Measurements from ENCODE around the gene MRTFB. TPM values are rescaled to one million over a fixed set of nuclear protein-coding genes. Genes with fewer than 3 reads are reported as not detected.

Gene MRTFB
- total and polyA plus RNA-seq, 2 of the 13 experiments (the other 11 are each of a cell fraction or from before 2014, with no cell fraction given): 11.4 to 14.0 TPM

GRCh38 chr16:14303639-14304394, 232.7 kb downstream of the MRTFB start (continued):
- peak; percentile 26; the same call in 1 of the 2 replicates for TF ChIP-seq PHF21A (CRISPR knock-in tag; IDR thresholded peaks at IDR 0.05)
- no peak for TF ChIP-seq ZNF597 (CRISPR knock-in tag; IDR thresholded peaks at IDR 0.05)
- 0 out of 2 replicates have a peak, but pooled peaks have one; percentile 39 for TF ChIP-seq NPAS2 (CRISPR knock-in tag; IDR thresholded peaks at IDR 0.05; ENCODE audit: borderline replicate concordance)
- TF ChIP-seq ZNF30 (CRISPR knock-in tag; IDR thresholded peaks at IDR 0.05): peak; percentile 16; the same call in 1 of the 2 replicates
- TF ChIP-seq, protein P1, sequence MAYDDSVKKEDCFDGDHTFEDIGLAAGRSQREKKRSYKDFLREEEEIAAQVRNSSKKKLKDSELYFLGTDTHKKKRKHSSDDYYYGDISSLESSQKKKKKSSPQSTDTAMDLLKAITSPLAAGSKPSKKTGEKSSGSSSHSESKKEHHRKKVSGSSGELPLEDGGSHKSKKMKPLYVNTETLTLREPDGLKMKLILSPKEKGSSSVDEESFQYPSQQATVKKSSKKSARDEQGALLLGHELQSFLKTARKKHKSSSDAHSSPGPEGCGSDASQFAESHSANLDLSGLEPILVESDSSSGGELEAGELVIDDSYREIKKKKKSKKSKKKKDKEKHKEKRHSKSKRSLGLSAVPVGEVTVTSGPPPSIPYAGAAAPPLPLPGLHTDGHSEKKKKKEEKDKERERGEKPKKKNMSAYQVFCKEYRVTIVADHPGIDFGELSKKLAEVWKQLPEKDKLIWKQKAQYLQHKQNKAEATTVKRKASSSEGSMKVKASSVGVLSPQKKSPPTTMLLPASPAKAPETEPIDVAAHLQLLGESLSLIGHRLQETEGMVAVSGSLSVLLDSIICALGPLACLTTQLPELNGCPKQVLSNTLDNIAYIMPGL (CRISPR knock-in tag; IDR thresholded peaks at IDR 0.05; ENCODE audit: borderline replicate concordance in 1 of 2, low read depth in 1 of 2): 0 out of 4 replicates have a peak, but pooled peaks of 1 of the 2 experiments have one; percentile 44
- no peak for TF ChIP-seq GTF2F1 (IDR thresholded peaks at IDR 0.05; ENCODE audit: low read length)
- TF ChIP-seq SP5 (CRISPR knock-in tag; IDR thresholded peaks at IDR 0.05; ENCODE audit: borderline replicate concordance, low read depth): no peak
- no peak for TF ChIP-seq ERF (CRISPR knock-in tag; IDR thresholded peaks at IDR 0.05)
- no peak for TF ChIP-seq TOE1 (CRISPR knock-in tag; IDR thresholded peaks at IDR 0.05)
- no peak for TF ChIP-seq ZNF841 (CRISPR knock-in tag; IDR thresholded peaks at IDR 0.05; ENCODE audit: borderline replicate concordance)
- TF ChIP-seq HNRNPH1 (optimal IDR thresholded peaks at IDR 0.05; ENCODE audit: low read depth, low read length): peak; percentile 73
- TF ChIP-seq ZNF547 (CRISPR knock-in tag; IDR thresholded peaks at IDR 0.05): peak; percentile 48; the same call in 1 of the 2 replicates
- no peak for TF ChIP-seq SMAD3 (CRISPR knock-in tag; IDR thresholded peaks at IDR 0.05)
- TF ChIP-seq FOXA3 (CRISPR knock-in tag; IDR thresholded peaks at IDR 0.05): no peak
- no peak for TF ChIP-seq CEBPZ (IDR thresholded peaks at IDR 0.05; ENCODE audit: low read length)
- TF ChIP-seq, protein P2, sequence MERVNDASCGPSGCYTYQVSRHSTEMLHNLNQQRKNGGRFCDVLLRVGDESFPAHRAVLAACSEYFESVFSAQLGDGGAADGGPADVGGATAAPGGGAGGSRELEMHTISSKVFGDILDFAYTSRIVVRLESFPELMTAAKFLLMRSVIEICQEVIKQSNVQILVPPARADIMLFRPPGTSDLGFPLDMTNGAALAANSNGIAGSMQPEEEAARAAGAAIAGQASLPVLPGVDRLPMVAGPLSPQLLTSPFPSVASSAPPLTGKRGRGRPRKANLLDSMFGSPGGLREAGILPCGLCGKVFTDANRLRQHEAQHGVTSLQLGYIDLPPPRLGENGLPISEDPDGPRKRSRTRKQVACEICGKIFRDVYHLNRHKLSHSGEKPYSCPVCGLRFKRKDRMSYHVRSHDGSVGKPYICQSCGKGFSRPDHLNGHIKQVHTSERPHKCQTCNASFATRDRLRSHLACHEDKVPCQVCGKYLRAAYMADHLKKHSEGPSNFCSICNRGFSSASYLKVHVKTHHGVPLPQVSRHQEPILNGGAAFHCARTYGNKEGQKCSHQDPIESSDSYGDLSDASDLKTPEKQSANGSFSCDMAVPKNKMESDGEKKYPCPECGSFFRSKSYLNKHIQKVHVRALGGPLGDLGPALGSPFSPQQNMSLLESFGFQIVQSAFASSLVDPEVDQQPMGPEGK (CRISPR knock-in tag; IDR thresholded peaks at IDR 0.05): peak; percentile 40; the same call in 1 of the 2 replicates
- no peak for TF ChIP-seq ZMYM2 (CRISPR knock-in tag; IDR thresholded peaks at IDR 0.05)
- peak; percentile 67; the same call in 1 of the 2 replicates for TF ChIP-seq MXD1 (CRISPR knock-in tag; IDR thresholded peaks at IDR 0.05)
- TF ChIP-seq FIP1L1 (IDR thresholded peaks at IDR 0.05; ENCODE audit: borderline replicate concordance, insufficient read depth, low read depth, low read length): no peak; the same call in 1 of the 2 replicates
- TF ChIP-seq ZNF496 (CRISPR knock-in tag; IDR thresholded peaks at IDR 0.05; ENCODE audit: insufficient replicate concordance): no peak

Measured in HepG2 (cell line).